OCI-LY3 (cell line): ENCODE results near the gene AMN.
"Not testable (repeated sequence)": the region's sequence is repeated elsewhere in the genome, so short reads cannot be mapped to it uniquely, and the experiment has no call there.

ENCODE experiments used
- H2AFZ ChIP-seq: fragments of 200-600, 300-600 bp; shearing (Covaris generic); 2 replicates; pipeline ENCODE4 v1.6.0; 2014; ENCODE audit warnings: antibody characterized with exemption, low read depth, low read length
- H3K27ac ChIP-seq: fragments of 200-600, 300-600 bp; sonication (generic); 2 replicates; pipeline ENCODE4 v1.5.1; 2014; ENCODE audit warnings: mild to moderate bottlenecking, low read length, moderate library complexity, mixed read lengths
- H3K27me3 ChIP-seq: fragments of 200-600, 300-600 bp; sonication (generic); 2 replicates; pipeline ENCODE4 v1.6.1; 2014; ENCODE audit warnings: low read depth, low read length, mixed read lengths
- H3K36me3 ChIP-seq: fragments of 200-600, 300-600 bp; sonication (generic); replicated peaks from 2 replicates; pipeline ENCODE3; 2014; ENCODE audit warnings: low read depth, low read length, mixed read lengths
- H3K4me1 ChIP-seq: fragments of 300-600, 200-600 bp; sonication (generic); 2 replicates; pipeline ENCODE4 v1.6.1; 2014; ENCODE audit warnings: low read length, mixed read lengths
- H3K4me2 ChIP-seq: fragments of 200-600, 300-600 bp; sonication (generic); 2 replicates; pipeline ENCODE4 v1.6.1; 2014; ENCODE audit warnings: low read length, mixed read lengths
- H3K4me3 ChIP-seq: fragments of 300-600, 200-600 bp; sonication (generic); 2 replicates; pipeline ENCODE4 v1.5.1; 2014; ENCODE audit warnings: antibody characterized with exemption, mild to moderate bottlenecking, low read length, moderate library complexity
- H3K79me2 ChIP-seq: fragments of 300-600, 200-600 bp; shearing (Covaris generic); 2 replicates; pipeline ENCODE4 v1.6.1; 2014; ENCODE audit warnings: mild to moderate bottlenecking, low read length, mixed read lengths
- H3K9ac ChIP-seq: fragments of 300-600, 200-600 bp; shearing (Covaris generic); 2 replicates; pipeline ENCODE4 v1.6.0; 2014; ENCODE audit warnings: mild to moderate bottlenecking, low read length, moderate library complexity
- H3K9me3 ChIP-seq: fragments of 200-600, 300-600 bp; shearing (Covaris generic); 2 replicates; pipeline ENCODE4 v1.6.1; 2014; ENCODE audit warnings: low read length, mixed read lengths; ENCODE audit not compliant: insufficient read depth
- H4K20me1 ChIP-seq: fragments of 200-600, 300-600 bp; sonication (generic); 2 replicates; pipeline ENCODE4 v1.6.1; 2016; ENCODE audit warnings: low read length, mixed read lengths; ENCODE audit not compliant: insufficient read depth
- CTCF ChIP-seq: fragments of 200-600, 300-600 bp; sonication (generic); IDR thresholded peaks from 2 replicates; pipeline ENCODE4 v1.5.1; 2014; ENCODE audit warnings: antibody characterized with exemption, low read length, low read depth
- EZH2phosphoT487 ChIP-seq: fragments of 200-600 bp; shearing (Covaris generic); IDR thresholded peaks from 2 replicates; pipeline ENCODE4 v1.6.1; 2018; ENCODE audit warnings: antibody characterized with exemption, mixed run types, low read depth

Gene AMN

GRCh38 chr14:102893452-102893851 lies 29.0 kb upstream of the AMN start:
- Histone ChIP-seq H3K27me3 (no peaks in the 10 kb centered on the region), H3K9me3 (no peaks in the 10 kb centered on the region), H4K20me1 (peaks cover 6% of the 10 kb centered on the region; the same call in 1 of the 2 replicates), H3K9ac (no peak overlapping the region), H3K27ac (no peak overlapping the region), H3K4me2 (no peak overlapping the region), H3K4me3 (no peak overlapping the region), H3K36me3 (peaks cover 75% of the 10 kb centered on the region), H3K4me1 (peaks cover 29% of the 10 kb centered on the region), H2AFZ (no peak overlapping the region), H3K79me2 (peaks cover 36% of the 10 kb centered on the region)
- no peak for TF ChIP-seq CTCF
- no peak for TF ChIP-seq EZH2phosphoT487

GRCh38 chr14:102896735-102897134 lies 25.7 kb upstream of the AMN start:
- Histone ChIP-seq H3K4me2 (peak overlapping the region; percentile 58; the same call in 1 of the 2 replicates), H3K27ac (peak overlapping the region; percentile 80), H3K36me3 (peaks cover 55% of the 10 kb centered on the region), H3K79me2 (peaks cover 55% of the 10 kb centered on the region), H3K4me1 (peaks cover 61% of the 10 kb centered on the region), H4K20me1 (peaks cover 30% of the 10 kb centered on the region)
- not testable (repeated sequence) for H3K4me3 ChIP-seq, H3K9ac ChIP-seq, H3K27me3 ChIP-seq, H2AFZ ChIP-seq, H3K9me3 ChIP-seq

- H3K4me2 ChIP-seq = peak overlapping the region; percentile 58
- TF ChIP-seq CTCF = no peak
- TF ChIP-seq EZH2phosphoT487 = no peak
- no peak overlapping the region for H2AFZ ChIP-seq
- H3K9ac ChIP-seq = peak overlapping the region; percentile 35; the same call in 1 of the 2 replicates
- no peaks in the 10 kb centered on the region for H3K9me3 ChIP-seq
- H4K20me1 ChIP-seq = peaks cover 37% of the 10 kb centered on the region
- peaks cover 62% of the 10 kb centered on the region for H3K79me2 ChIP-seq
- H3K27me3 ChIP-seq = no peaks in the 10 kb centered on the region
- peaks cover 68% of the 10 kb centered on the region for H3K4me1 ChIP-seq
- H3K36me3 ChIP-seq = peaks cover 54% of the 10 kb centered on the region
- peak overlapping the region; percentile 11; the same call in 1 of the 2 replicates for H3K4me3 ChIP-seq
- peak overlapping the region; percentile 80 for H3K27ac ChIP-seq
Observed at GRCh38 chr14:102897299-102898027, 25.0 kb upstream of the AMN start.

- peaks cover 45% of the 10 kb centered on the region for H4K20me1 ChIP-seq
- peak overlapping the region; percentile 80 for H3K27ac ChIP-seq
- peaks cover 70% of the 10 kb centered on the region for H3K79me2 ChIP-seq
- H3K36me3 ChIP-seq = peaks cover 56% of the 10 kb centered on the region
- no peak overlapping the region for H2AFZ ChIP-seq
- peak overlapping the region; percentile 58 for H3K4me2 ChIP-seq
- peaks cover 74% of the 10 kb centered on the region for H3K4me1 ChIP-seq
- peak overlapping the region; percentile 35; the same call in 1 of the 2 replicates for H3K9ac ChIP-seq
- no peaks in the 10 kb centered on the region for H3K9me3 ChIP-seq
- H3K4me3 ChIP-seq = peak overlapping the region; percentile 11
- H3K27me3 ChIP-seq = no peaks in the 10 kb centered on the region
- TF ChIP-seq EZH2phosphoT487 (no peak), CTCF (no peak)
Observed at GRCh38 chr14:102898298-102898697, 24.2 kb upstream of the AMN start.
